ENCODE data around the gene LRSAM1. TPM values are rescaled to one million over a fixed set of nuclear protein-coding genes. Genes with fewer than 3 reads are reported as not detected.
A peak's percentile ranks its signal among the peaks of the same experiment; 100 is the strongest.

LRSAM1 gene
- total RNA-seq, 1 donor from 2014 or later: 30.1 TPM

DNA sequence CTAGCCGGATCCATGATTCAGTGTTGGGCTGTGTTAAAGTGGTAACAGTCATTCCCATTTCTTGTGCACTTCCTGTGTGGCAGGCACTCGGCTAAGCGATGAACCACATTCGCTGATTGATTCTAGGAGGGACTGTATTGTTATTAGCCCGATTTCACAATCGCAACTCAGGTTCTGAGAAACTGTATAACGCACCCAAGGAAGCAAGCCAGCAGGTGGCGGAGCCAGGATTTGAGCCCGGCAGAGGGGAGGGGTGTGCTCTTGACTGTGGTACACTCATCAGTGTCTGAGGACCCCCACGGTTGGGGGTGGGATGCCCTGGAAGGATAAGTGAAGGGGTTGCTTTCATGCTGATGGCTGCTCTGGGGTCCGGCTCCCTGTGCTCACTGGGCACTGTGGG, 34.7 kb downstream of the LRSAM1 start:
- no peaks in the 10 kb centered on the region for H3K36me3 ChIP-seq (ENCODE audit: control insufficient read depth, insufficient read depth, low read length)

DNA sequence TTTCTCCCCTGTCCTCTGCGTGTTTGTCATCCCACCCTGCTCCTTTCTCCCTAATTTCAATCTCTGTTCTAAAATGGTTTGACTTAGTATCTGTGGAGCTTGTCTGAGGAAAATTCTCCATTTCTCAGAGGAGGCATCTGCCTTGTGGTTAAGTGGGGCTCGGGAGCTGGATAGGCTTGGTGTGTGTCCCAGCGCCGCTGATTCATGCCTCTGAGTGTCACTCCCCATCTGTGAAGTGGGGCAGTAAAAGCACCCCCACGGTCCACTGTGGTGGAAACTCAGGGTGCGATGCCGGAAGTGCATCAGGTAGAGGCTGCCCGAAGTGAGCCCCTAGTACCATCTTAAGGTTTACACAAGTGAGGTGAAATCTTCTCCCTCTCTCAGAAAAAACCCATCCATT, 37.6 kb downstream of the LRSAM1 start:
- Histone ChIP-seq H3K27me3 (ENCODE audit: control insufficient read depth, insufficient read depth, low read length) (no peaks in the 10 kb centered on the region), H3K4me3 (ENCODE audit: low read depth, low read length) (no peak overlapping the region), H3K36me3 (ENCODE audit: control insufficient read depth, insufficient read depth, low read length) (no peaks in the 10 kb centered on the region)
- no peak for DNase-seq (ENCODE audit: low read depth)
- TF ChIP-seq, protein P1, sequence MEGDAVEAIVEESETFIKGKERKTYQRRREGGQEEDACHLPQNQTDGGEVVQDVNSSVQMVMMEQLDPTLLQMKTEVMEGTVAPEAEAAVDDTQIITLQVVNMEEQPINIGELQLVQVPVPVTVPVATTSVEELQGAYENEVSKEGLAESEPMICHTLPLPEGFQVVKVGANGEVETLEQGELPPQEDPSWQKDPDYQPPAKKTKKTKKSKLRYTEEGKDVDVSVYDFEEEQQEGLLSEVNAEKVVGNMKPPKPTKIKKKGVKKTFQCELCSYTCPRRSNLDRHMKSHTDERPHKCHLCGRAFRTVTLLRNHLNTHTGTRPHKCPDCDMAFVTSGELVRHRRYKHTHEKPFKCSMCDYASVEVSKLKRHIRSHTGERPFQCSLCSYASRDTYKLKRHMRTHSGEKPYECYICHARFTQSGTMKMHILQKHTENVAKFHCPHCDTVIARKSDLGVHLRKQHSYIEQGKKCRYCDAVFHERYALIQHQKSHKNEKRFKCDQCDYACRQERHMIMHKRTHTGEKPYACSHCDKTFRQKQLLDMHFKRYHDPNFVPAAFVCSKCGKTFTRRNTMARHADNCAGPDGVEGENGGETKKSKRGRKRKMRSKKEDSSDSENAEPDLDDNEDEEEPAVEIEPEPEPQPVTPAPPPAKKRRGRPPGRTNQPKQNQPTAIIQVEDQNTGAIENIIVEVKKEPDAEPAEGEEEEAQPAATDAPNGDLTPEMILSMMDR (IDR thresholded peaks at IDR 0.05; ENCODE audit: insufficient read depth, low read length, poor library complexity, severe bottlenecking): no peak

More for the DNA sequence above, 34.7 kb downstream of the LRSAM1 start:
- TF ChIP-seq, protein P1 (IDR thresholded peaks at IDR 0.05; ENCODE audit: insufficient read depth, low read length, poor library complexity, severe bottlenecking): no peak
- DNase-seq (ENCODE audit: low read depth): no peak
- Histone ChIP-seq H3K4me3 (ENCODE audit: low read depth, low read length) (no peak overlapping the region), H3K27me3 (ENCODE audit: control insufficient read depth, insufficient read depth, low read length) (no peaks in the 10 kb centered on the region)

DNA sequence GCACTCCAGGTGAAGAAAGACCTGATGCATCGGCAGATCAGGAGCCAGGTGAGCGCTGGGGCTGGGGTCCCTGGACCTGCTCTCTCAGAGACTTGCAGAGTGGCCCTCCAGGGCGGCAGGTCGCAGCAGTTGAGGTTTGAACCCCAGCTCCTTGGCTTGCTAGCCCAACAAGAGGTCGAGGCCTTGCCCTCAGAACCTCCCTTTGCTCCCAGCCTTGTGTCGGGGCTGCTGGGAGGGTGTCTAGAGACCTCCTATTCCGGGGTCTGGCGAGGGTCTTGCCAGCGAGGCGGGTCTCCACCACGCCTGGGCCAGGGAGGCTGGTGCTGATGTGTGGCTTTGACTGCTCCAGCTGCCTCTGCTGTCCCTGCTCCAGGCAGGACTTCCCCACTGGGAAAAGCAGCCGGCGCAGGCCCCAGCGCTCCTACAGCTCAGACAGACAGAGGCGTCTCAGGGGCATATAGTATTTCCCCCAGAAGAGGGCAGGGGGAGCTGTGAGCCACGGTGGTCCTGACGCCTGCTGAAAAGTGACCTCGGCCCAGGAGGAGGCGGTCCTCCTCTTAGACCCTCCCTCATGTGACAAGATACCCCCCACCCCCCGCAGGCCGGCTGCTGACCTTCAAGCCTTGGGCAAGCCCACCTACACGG, 38.3 kb downstream of the LRSAM1 start:
- Histone ChIP-seq H3K36me3 (ENCODE audit: control insufficient read depth, insufficient read depth, low read length) (no peaks in the 10 kb centered on the region), H3K4me3 (ENCODE audit: low read depth, low read length) (no peak overlapping the region), H3K27me3 (ENCODE audit: control insufficient read depth, insufficient read depth, low read length) (no peaks in the 10 kb centered on the region)
- no peak for DNase-seq (ENCODE audit: low read depth)
- TF ChIP-seq, protein P1 (IDR thresholded peaks at IDR 0.05; ENCODE audit: insufficient read depth, low read length, poor library complexity, severe bottlenecking): peak; percentile 15

DNA sequence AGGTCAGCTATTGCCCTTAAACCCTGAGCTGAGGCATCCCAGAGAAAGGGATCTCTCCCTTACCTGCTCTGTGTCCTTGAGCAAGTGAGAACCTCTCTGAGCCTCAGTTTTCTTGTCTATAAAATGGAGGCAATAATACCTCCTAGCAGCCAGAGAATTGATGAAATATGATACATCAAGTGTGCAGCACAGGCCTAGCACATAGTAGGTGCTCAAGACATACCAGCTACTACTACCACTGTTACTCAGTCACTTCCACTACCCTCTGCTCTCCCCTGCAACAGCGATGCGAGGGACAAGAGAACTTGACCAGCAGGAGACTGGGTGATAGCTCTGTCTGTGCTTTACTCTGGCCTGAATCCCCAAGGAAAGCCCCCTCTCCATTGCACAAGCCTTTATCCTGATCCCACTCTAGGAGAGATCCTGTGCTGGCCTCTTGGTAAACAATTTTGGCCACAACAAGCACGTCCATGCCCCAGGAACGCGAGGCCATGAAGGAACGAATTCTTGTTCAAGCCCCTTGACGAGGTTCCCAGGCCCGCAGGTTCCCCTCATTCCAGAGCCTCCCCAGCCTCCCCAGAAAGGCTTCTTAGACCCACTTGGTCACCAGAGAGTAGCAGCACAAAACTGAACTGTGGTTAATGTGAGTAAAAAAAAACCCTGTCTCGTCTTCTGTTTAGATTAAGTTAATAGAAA, 39.4 kb downstream of the LRSAM1 start:
- no peak for DNase-seq (ENCODE audit: low read depth)
- H3K27me3 ChIP-seq (ENCODE audit: control insufficient read depth, insufficient read depth, low read length): no peaks in the 10 kb centered on the region
- no peaks in the 10 kb centered on the region for H3K36me3 ChIP-seq (ENCODE audit: control insufficient read depth, insufficient read depth, low read length)
- TF ChIP-seq, protein P1 (IDR thresholded peaks at IDR 0.05; ENCODE audit: insufficient read depth, low read length, poor library complexity, severe bottlenecking): no peak
- H3K4me3 ChIP-seq (ENCODE audit: low read depth, low read length): no peak overlapping the region

DNA sequence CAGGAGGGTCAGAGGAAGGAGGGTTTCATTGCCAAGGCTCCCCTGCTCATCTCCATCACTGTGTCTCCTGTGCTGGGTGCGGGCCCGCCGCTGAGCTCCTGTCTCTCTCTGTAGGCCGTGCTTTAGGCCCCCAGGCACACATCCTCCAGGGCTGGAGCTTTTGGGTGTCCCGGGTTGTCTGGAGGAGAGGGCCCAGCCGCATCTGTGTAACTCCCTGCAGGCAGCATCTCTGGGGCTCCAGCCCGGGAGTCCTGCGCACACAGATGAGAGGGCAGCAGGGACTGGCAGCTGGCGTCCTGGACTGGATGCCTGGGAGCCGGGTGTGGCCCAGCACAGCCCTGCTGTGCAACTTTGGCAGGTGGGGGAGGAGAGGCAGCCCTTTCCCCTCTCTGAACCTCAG, 40.2 kb downstream of the LRSAM1 start:
- Histone ChIP-seq H3K27me3 (ENCODE audit: control insufficient read depth, insufficient read depth, low read length) (no peaks in the 10 kb centered on the region), H3K4me3 (ENCODE audit: low read depth, low read length) (no peak overlapping the region), H3K36me3 (ENCODE audit: control insufficient read depth, insufficient read depth, low read length) (no peaks in the 10 kb centered on the region)
- TF ChIP-seq, protein P1 (IDR thresholded peaks at IDR 0.05; ENCODE audit: insufficient read depth, low read length, poor library complexity, severe bottlenecking): no peak
- DNase-seq (ENCODE audit: low read depth): no peak

Data from kidney epithelial cell (primary cell).